Stimulated activated CD8-positive, alpha-beta memory T cell treated with anti-CD3 and anti-CD28 coated beads, Interleukin-7, amount 100 ng/mL, for 24 hours (primary cell): ENCODE measurements around the gene TNS3.
A peak's percentile ranks its signal among the peaks of the same experiment; 100 is the strongest.
"Not testable (repeated sequence)": the region's sequence is repeated elsewhere in the genome, so short reads cannot be mapped to it uniquely, and the experiment has no call there.

Experiments
- DNase-seq: peaks from one replicate; pipeline ENCODE4 v3.0.0-alpha.2; 2020; ENCODE audit warnings: low read depth

The TNS3 gene

GRCh38 chr7:47282790-47283496 lies 299.0 kb downstream of the TNS3 start:
- DNase-seq: no peak

- DNase-seq: no peak
Observed at GRCh38 chr7:47281966-47282643, 299.8 kb downstream of the TNS3 start.

GRCh38 chr7:47281161-47281560 lies 300.8 kb downstream of the TNS3 start:
- DNase-seq: no peak

- DNase-seq: no peak
Observed at GRCh38 chr7:47280114-47280513, 301.8 kb downstream of the TNS3 start.

GRCh38 chr7:47278043-47278442 lies 303.9 kb downstream of the TNS3 start:
- no peak for DNase-seq

GRCh38 chr7:47277321-47277781 lies 304.6 kb downstream of the TNS3 start:
- no peak for DNase-seq

GRCh38 chr7:47273974-47274766 lies 307.7 kb downstream of the TNS3 start:
- no peak for DNase-seq

GRCh38 chr7:47273088-47273487 lies 308.8 kb downstream of the TNS3 start:
- no peak for DNase-seq

- DNase-seq: no peak
Observed at GRCh38 chr7:47271749-47272148, 310.2 kb downstream of the TNS3 start.

GRCh38 chr7:47268851-47269836 lies 312.8 kb downstream of the TNS3 start:
- DNase-seq: no peak

GRCh38 chr7:47267346-47267745 lies 314.6 kb downstream of the TNS3 start:
- no peak for DNase-seq

GRCh38 chr7:47266799-47267198 lies 315.1 kb downstream of the TNS3 start:
- DNase-seq: no peak

GRCh38 chr7:47266131-47266706 lies 315.7 kb downstream of the TNS3 start:
- DNase-seq: peak; percentile 9

- no peak for DNase-seq
Observed at GRCh38 chr7:47265621-47266020, 316.3 kb downstream of the TNS3 start.

GRCh38 chr7:47264021-47264651 lies 317.8 kb downstream of the TNS3 start:
- no peak for DNase-seq

- no peak for DNase-seq
Observed at GRCh38 chr7:47262881-47263280, 319.0 kb downstream of the TNS3 start.

GRCh38 chr7:47262160-47262559 lies 319.8 kb downstream of the TNS3 start:
- DNase-seq: not testable (repeated sequence)

- DNase-seq: no peak
Observed at GRCh38 chr7:47260270-47260669, 321.6 kb downstream of the TNS3 start.

GRCh38 chr7:47259682-47260081 lies 322.2 kb downstream of the TNS3 start:
- no peak for DNase-seq

- no peak for DNase-seq
Observed at GRCh38 chr7:47258798-47259197, 323.1 kb downstream of the TNS3 start.

GRCh38 chr7:47256016-47256415 lies 325.9 kb downstream of the TNS3 start:
- DNase-seq: no peak
